ENCODE measurements around the gene IFI27L1.
A peak's percentile ranks its signal among the peaks of the same experiment; 100 is the strongest.

IFI27L1 gene

GRCh38 chr14:94139006-94139405, 57.9 kb downstream of the IFI27L1 start:
- DNase-seq, result no peak

- DNase-seq, result no peak
These were observed 58.3 kb downstream of the IFI27L1 start for GRCh38 chr14:94139421-94139820.

- DNase-seq, result no peak
These were observed 61.1 kb downstream of the IFI27L1 start for GRCh38 chr14:94142247-94142646.

GRCh38 chr14:94142836-94143235, 61.7 kb downstream of the IFI27L1 start:
- no peak for DNase-seq

- DNase-seq, result no peak
These were observed 62.1 kb downstream of the IFI27L1 start for GRCh38 chr14:94143239-94143638.

DNA sequence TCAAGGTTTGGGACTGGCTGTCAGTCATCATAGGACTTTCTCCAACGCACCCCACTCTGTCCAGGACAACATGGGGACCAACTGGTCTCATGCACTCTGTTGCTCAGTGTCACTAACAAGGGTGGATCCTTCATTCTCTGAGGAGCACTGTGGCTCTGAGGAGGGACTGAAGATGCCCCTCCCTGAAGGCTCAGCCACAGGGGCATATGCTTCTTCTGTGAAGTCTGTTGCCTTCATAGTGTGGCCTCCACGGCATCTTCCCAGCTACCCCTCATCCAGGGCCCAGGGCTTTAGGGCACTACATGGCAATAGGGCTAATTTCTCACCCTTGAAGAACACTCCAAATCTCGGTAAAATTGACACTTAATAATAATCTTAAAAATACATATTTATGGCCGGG, 62.6 kb downstream of the IFI27L1 start:
- no peak for DNase-seq

DNA sequence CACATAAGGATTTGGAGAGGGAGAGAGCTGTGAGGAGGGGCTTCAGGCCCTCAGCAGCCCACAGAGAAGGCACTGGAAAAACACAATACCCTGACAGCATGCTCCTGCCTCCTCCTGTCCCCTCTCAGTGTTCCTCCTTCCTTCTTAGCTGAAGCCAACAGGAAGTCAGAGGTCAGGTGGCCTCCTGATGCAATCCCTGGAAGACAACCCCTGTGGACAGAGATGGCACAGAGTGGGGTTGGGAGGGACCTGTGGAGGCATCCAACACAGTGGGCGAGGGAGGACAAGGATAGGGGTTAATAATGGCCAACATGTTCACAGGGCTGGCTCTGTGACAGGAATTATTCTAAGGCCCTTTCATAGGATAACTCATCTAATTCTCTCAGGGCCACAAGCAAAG, 63.7 kb downstream of the IFI27L1 start:
- DNase-seq, result peak; percentile 49

GRCh38 chr14:94145902-94146527, 64.9 kb downstream of the IFI27L1 start:
- DNase-seq, result no peak

Measured in OCI-M1 (cell line).